Ovary (tissue), 3 donors: ENCODE data around the gene CACNA1H.

Source experiments
- CTCF ChIP-seq, 3 donors: fragments of 450-650 bp in 2 of 3; fragments of 200-600 bp in 1 of 3; IDR thresholded peaks; one replicate each; pipeline versions ENCODE4 v1.5.1 to v1.8.0; 2016 to 2022; ENCODE audit warnings: antibody characterized with exemption in 3 of 3, mild to moderate bottlenecking in 1 of 3
- EP300 ChIP-seq: sonication (generic); formaldehyde crosslinking; IDR thresholded peaks from one replicate; pipeline ENCODE4 v1.6.1; 2017; ENCODE audit warnings: antibody characterized with exemption
- donor health status: DM: no; HTN: no; CAD: no.

- no peak for TF ChIP-seq CTCF (IDR thresholded peaks at IDR 0.05)
- TF ChIP-seq EP300 = no peak
Observed at GRCh38 chr16:1171001-1171400, 18.1 kb downstream of the CACNA1H start.
